Measurements from ENCODE around the gene L3MBTL1.

The L3MBTL1 gene

DNA sequence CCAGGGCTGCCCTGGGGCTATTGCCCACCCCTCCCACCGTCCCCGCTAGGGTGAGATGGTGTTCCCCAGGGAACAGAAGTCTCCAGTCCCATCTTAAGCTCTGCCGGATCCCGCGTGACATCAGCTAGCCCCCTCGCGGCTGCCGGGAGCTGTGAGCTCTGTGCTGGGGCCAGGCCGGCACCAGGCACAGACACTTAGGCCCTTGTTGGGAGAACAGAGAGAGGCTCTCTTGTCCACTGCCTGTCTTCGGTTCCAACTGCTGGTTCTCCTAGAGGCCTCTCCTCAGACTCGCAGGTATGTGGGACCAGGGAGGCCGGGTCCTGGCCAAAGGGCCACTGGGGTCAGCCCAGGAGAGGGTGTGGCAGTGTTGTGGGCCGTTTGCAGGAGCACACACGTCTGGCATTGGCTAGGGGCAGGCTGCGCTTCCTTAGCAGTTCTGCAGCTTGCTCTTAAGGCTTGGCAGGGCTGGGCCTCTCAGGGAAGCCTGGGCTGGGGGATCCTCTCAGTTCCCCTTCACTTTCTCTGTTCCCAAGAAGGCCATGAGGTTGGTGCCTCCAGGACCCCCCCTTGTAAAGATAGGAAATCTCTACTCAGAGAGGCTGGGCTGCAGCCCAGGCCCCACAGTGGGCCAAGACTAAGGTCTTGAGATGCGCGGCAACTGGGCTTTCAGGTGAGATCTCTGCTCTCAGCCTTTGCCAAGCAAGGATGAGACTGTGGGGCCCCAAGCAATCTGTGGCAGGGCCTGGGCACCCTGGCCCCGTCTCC, 57.7 kb downstream of the L3MBTL1 start:
- Mint-ChIP-seq H3K9me3 (no peaks in the 10 kb centered on the region), H3K4me3 (no peak overlapping the region), H3K27me3 (no peaks in the 10 kb centered on the region), H3K4me1 (ENCODE audit: low read depth) (peaks cover 13% of the 10 kb centered on the region), H3K36me3 (ENCODE audit: low read depth) (no peaks in the 10 kb centered on the region), H3K27ac (no peak overlapping the region)
- intact Hi-C loops (cut with micrococcal nuclease): no loop called here

DNA sequence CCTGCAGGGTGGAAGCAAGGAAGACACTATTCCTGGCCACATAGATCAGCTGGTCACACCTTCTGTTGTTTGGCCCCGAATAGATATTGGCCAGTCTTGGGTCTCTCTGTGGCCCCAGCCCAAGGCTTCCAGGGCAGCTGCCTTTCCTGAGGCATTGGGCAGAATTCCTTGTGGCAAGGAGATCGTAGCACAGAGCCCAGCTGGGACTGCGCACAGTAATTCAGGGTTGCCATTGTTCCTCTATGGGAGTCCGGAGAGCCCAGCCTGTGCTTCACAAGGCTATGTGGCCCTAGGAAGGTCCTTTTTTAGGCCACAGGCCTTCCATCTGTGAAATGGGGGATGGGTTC, 58.2 kb downstream of the L3MBTL1 start:
- no peak overlapping the region for H3K4me3 Mint-ChIP-seq
- H3K9me3 Mint-ChIP-seq: no peaks in the 10 kb centered on the region
- H3K4me1 Mint-ChIP-seq (ENCODE audit: low read depth): peaks cover 13% of the 10 kb centered on the region
- no peaks in the 10 kb centered on the region for H3K36me3 Mint-ChIP-seq (ENCODE audit: low read depth)
- no peak overlapping the region for H3K27ac Mint-ChIP-seq
- intact Hi-C loops (cut with micrococcal nuclease): no loop called here
- no peaks in the 10 kb centered on the region for H3K27me3 Mint-ChIP-seq

GRCh38 chr20:43567477-43567876, 60.0 kb downstream of the L3MBTL1 start:
- H3K27ac Mint-ChIP-seq: no peak overlapping the region

GRCh38 chr20:43568706-43569105, 61.2 kb downstream of the L3MBTL1 start:
- H3K4me1 Mint-ChIP-seq (ENCODE audit: low read depth): peaks cover 9% of the 10 kb centered on the region
- intact Hi-C loops (cut with micrococcal nuclease): no loop called here
- no peaks in the 10 kb centered on the region for H3K36me3 Mint-ChIP-seq (ENCODE audit: low read depth)
- no peak overlapping the region for H3K27ac Mint-ChIP-seq
- no peaks in the 10 kb centered on the region for H3K27me3 Mint-ChIP-seq
- H3K4me3 Mint-ChIP-seq: no peak overlapping the region
- H3K9me3 Mint-ChIP-seq: no peaks in the 10 kb centered on the region

More at GRCh38 chr20:43567477-43567876, 60.0 kb downstream of the L3MBTL1 start:
- intact Hi-C loops (cut with micrococcal nuclease): no loop called here
- Mint-ChIP-seq H3K4me3 (no peak overlapping the region), H3K27me3 (no peaks in the 10 kb centered on the region), H3K9me3 (no peaks in the 10 kb centered on the region), H3K36me3 (ENCODE audit: low read depth) (no peaks in the 10 kb centered on the region), H3K4me1 (ENCODE audit: low read depth) (peaks cover 13% of the 10 kb centered on the region)

DNA sequence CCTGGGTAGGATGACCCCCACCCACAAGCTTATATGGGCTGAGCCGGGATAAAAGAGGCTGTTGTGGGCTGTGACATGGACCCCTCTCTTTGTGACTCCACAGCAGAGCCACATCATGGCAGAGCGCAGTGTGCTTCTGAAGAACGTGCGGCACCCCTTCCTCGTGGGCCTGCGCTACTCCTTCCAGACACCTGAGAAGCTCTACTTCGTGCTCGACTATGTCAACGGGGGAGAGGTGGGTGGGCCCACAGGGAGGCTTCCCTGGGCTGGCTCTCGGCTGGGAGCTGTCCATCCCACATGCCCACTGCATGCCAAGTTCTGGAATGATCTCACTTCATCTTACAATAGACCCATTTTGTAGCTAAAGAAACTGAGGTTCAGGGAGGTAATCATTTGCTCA, 61.8 kb downstream of the L3MBTL1 start:
- Mint-ChIP-seq H3K9me3 (no peaks in the 10 kb centered on the region), H3K27me3 (no peaks in the 10 kb centered on the region), H3K36me3 (ENCODE audit: low read depth) (no peaks in the 10 kb centered on the region), H3K4me3 (no peak overlapping the region), H3K27ac (no peak overlapping the region), H3K4me1 (ENCODE audit: low read depth) (peaks cover 9% of the 10 kb centered on the region)
- intact Hi-C loops (cut with micrococcal nuclease): no loop called here

DNA sequence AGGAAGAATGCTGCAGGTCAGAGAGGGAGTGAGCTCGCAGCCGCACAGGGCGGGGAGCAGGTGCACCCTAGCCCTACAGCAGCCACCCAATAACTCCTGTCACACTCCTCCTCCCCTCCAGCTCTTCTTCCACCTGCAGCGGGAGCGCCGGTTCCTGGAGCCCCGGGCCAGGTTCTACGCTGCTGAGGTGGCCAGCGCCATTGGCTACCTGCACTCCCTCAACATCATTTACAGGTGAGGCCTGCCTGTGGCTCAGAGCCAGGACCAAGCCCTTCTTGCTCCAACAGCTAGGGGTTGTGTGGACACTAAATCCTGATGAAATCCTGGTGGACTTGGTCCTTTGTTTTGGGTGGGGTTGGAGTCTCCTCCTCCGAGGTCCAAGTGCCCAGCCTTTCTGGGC, 63.0 kb downstream of the L3MBTL1 start:
- H3K4me1 Mint-ChIP-seq (ENCODE audit: low read depth): peaks cover 9% of the 10 kb centered on the region
- H3K36me3 Mint-ChIP-seq (ENCODE audit: low read depth): no peaks in the 10 kb centered on the region
- intact Hi-C loops (cut with micrococcal nuclease): no loop called here
- H3K9me3 Mint-ChIP-seq: no peaks in the 10 kb centered on the region
- H3K27ac Mint-ChIP-seq: no peak overlapping the region
- no peak overlapping the region for H3K4me3 Mint-ChIP-seq
- no peaks in the 10 kb centered on the region for H3K27me3 Mint-ChIP-seq

GRCh38 chr20:43571310-43571709, 63.8 kb downstream of the L3MBTL1 start:
- H3K4me3 Mint-ChIP-seq: no peak overlapping the region
- H3K36me3 Mint-ChIP-seq (ENCODE audit: low read depth): no peaks in the 10 kb centered on the region
- H3K27ac Mint-ChIP-seq: no peak overlapping the region
- H3K4me1 Mint-ChIP-seq (ENCODE audit: low read depth): peaks cover 9% of the 10 kb centered on the region
- H3K9me3 Mint-ChIP-seq: no peaks in the 10 kb centered on the region
- intact Hi-C loops (cut with micrococcal nuclease): no loop called here
- H3K27me3 Mint-ChIP-seq: no peaks in the 10 kb centered on the region

DNA sequence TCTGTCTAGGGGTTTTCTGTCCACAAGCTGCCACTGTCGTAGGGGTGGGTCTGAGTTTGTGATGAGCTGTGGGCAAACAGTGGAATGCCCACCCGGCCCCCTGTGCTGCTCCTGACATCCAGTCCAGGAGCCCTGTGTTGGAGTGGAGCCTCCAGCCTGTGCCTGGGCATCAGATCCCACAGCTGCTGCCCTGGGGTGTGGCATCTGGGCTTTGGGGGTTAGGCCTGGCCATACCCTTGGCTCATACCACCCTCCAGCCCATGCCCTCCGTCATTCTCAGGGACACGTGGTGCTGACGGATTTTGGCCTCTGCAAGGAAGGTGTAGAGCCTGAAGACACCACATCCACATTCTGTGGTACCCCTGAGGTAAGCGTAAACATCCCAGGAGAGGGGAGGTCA, 64.3 kb downstream of the L3MBTL1 start:
- Mint-ChIP-seq H3K27ac (no peak overlapping the region), H3K9me3 (no peaks in the 10 kb centered on the region), H3K4me1 (ENCODE audit: low read depth) (peaks cover 9% of the 10 kb centered on the region), H3K36me3 (ENCODE audit: low read depth) (no peaks in the 10 kb centered on the region), H3K4me3 (no peak overlapping the region), H3K27me3 (no peaks in the 10 kb centered on the region)
- intact Hi-C loops (cut with micrococcal nuclease): no loop called here

DNA sequence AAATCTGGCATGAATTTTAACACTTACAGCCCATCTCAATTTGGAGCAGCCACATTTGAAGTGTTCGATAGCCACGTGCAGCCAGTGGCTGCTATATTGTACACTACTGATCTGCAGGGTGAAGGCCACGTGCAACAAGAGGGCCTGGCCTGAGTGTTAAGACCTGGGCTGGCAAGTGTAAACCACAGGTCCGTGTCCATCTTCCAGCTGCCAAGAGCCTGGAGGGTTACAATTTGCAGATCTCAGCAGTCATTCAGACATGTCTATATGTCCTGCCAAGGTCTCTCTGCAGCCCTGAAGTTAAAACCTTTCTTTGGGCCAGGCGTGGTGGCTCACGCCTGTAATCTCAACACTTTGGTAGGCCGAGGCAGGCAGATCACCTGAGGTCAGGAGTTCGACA, 65.4 kb downstream of the L3MBTL1 start:
- no peaks in the 10 kb centered on the region for H3K9me3 Mint-ChIP-seq
- no peaks in the 10 kb centered on the region for H3K4me1 Mint-ChIP-seq (ENCODE audit: low read depth)
- no peaks in the 10 kb centered on the region for H3K36me3 Mint-ChIP-seq (ENCODE audit: low read depth)
- H3K27ac Mint-ChIP-seq: no peak overlapping the region
- intact Hi-C loops (cut with micrococcal nuclease): no loop called here
- no peaks in the 10 kb centered on the region for H3K27me3 Mint-ChIP-seq
- no peak overlapping the region for H3K4me3 Mint-ChIP-seq

DNA sequence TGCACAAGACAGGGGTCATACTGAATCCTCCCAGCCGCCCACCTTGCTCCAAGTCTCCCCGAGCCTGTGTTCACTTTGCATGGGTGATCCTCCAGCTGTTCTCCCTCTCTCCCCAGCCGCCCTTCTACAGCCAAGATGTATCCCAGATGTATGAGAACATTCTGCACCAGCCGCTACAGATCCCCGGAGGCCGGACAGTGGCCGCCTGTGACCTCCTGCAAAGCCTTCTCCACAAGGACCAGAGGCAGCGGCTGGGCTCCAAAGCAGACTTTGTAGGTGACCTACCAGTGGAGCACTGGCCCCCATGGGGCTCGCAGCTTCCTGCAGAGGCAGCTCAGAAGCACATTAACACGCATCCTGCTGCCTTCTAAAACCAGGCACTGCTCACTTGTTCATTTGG, 68.6 kb downstream of the L3MBTL1 start:
- Mint-ChIP-seq H3K27ac (no peak overlapping the region), H3K4me1 (ENCODE audit: low read depth) (no peaks in the 10 kb centered on the region), H3K4me3 (no peak overlapping the region), H3K9me3 (no peaks in the 10 kb centered on the region), H3K36me3 (ENCODE audit: low read depth) (no peaks in the 10 kb centered on the region), H3K27me3 (no peaks in the 10 kb centered on the region)
- intact Hi-C loops (cut with micrococcal nuclease): no loop called here

DNA sequence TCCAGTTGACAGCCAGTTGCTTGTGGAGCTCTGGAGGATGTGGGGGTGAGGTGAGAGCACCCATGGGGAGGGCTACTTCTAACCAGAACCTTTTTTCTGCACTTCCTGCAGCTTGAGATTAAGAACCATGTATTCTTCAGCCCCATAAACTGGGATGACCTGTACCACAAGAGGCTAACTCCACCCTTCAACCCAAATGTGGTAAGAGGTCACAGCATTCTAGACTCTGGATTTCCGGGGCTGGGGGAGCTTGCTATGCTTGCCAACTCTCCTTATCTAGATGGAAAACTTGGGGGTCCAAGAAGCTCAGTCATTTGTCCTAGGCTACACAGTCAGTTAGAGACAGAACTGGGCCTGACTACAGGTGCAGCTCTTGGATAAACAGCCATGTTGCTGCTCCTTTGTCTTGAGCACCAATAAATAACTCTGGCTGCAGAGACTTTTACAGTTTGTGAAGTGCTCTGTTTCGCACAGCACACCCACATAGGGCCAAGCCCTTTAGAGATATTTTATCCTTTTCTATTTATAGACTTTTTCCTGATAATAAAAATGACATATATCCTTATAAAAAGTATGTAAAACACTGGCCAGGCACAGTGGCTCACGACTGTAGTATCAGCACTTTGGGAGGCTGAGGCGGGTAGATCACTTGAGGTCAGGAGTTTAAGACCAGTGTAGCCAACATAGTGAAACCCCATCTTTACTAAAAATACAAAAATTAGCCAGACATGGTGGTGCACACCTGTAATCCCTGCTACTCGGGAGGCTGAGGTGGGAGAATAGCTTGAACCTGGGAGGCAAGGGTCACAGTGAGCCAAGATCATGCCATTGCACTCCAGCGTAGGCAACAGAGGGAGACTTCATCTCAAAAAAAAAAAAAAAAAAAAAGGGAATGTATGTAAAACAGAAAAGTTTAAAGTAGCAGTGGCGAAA, 72.6 kb downstream of the L3MBTL1 start:
- Mint-ChIP-seq H3K9me3 (no peaks in the 10 kb centered on the region), H3K4me3 (no peak overlapping the region), H3K4me1 (ENCODE audit: low read depth) (peaks cover 12% of the 10 kb centered on the region), H3K36me3 (ENCODE audit: low read depth) (no peaks in the 10 kb centered on the region), H3K27me3 (no peaks in the 10 kb centered on the region), H3K27ac (no peak overlapping the region)
- intact Hi-C loops (cut with micrococcal nuclease): no loop called here

GRCh38 chr20:43583133-43583864, 75.8 kb downstream of the L3MBTL1 start:
- H3K9me3 Mint-ChIP-seq: no peaks in the 10 kb centered on the region
- no peaks in the 10 kb centered on the region for H3K27me3 Mint-ChIP-seq
- peaks cover 12% of the 10 kb centered on the region for H3K4me1 Mint-ChIP-seq (ENCODE audit: low read depth)
- intact Hi-C loops (cut with micrococcal nuclease): no loop called here
- no peak overlapping the region for H3K27ac Mint-ChIP-seq
- no peak overlapping the region for H3K4me3 Mint-ChIP-seq
- H3K36me3 Mint-ChIP-seq (ENCODE audit: low read depth): no peaks in the 10 kb centered on the region

DNA sequence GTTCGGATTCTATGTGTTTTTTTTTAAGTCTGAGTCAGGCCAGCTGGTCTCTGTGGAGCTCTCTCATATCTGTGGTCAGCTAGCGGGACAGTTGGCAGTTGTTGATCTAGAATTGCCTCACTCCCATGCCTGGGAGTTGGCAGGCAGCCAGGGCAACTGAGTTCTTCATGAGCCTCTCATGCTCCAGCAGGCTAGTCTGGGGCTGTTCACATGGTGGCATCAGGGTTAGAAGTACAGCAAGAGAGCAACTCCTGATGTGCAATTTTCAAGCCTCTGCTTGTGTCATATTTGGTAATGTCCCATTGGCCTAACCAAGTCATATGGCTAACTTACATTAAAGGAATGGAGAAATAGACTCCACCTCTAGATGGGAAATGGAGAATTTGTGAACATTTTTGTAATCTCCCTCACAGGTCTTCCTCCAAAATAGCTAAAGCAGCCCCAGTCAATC, 76.5 kb downstream of the L3MBTL1 start:
- Mint-ChIP-seq H3K4me1 (ENCODE audit: low read depth) (peaks cover 12% of the 10 kb centered on the region), H3K36me3 (ENCODE audit: low read depth) (no peaks in the 10 kb centered on the region), H3K4me3 (no peak overlapping the region), H3K9me3 (no peaks in the 10 kb centered on the region), H3K27me3 (no peaks in the 10 kb centered on the region), H3K27ac (no peak overlapping the region)
- intact Hi-C loops (cut with micrococcal nuclease): no loop called here
